Measurements from ENCODE around the gene GRM8.

- TF ChIP-seq CTCF (IDR thresholded peaks at IDR 0.05) (no peak), EP300 (IDR thresholded peaks at IDR 0.05) (no peak), POLR2A (IDR thresholded peaks at IDR 0.05) (no peak), POLR2AphosphoS5 (IDR thresholded peaks at IDR 0.05) (no peak)
Observed at GRCh38 chr7:126993626-126994213, 259.0 kb downstream of the GRM8 start.

Measured in stomach (tissue), 4 donors.